IPS DF 4.7 (cell line): ENCODE results near the gene GABRA4.

Experiments used
- DNase-seq: peaks from one replicate; pipeline ENCODE4 v3.0.0-alpha.2; 2013; ENCODE audit warnings: low spot score; ENCODE audit errors: extremely low read depth

GABRA4 gene

GRCh38 chr4:46931981-46932380 is 61.4 kb downstream of the GABRA4 start:
- DNase-seq, result peak; percentile 30

GRCh38 chr4:46930891-46931290 is 62.5 kb downstream of the GABRA4 start:
- DNase-seq, result no peak

GRCh38 chr4:46927201-46927600 is 66.2 kb downstream of the GABRA4 start:
- no peak for DNase-seq

GRCh38 chr4:46924789-46925529 is 68.4 kb downstream of the GABRA4 start:
- no peak for DNase-seq

- DNase-seq, result no peak
Observed at GRCh38 chr4:46922205-46922604, 71.2 kb downstream of the GABRA4 start.

- DNase-seq, result no peak
Observed at GRCh38 chr4:46909078-46909477, 84.3 kb downstream of the GABRA4 start, which contains the start of gene COX7B2. TSS of gene COX7B2 (minus strand) at chr4:46909245. CDS start at chr4:46735192, 174,053 bp downstream.

GRCh38 chr4:46908148-46908547 is 85.2 kb downstream of the GABRA4 start:
- no peak for DNase-seq

GRCh38 chr4:46900082-46900481 is 93.3 kb downstream of the GABRA4 start:
- no peak for DNase-seq

- DNase-seq, result no peak
Observed at GRCh38 chr4:46894826-46895225, 98.6 kb downstream of the GABRA4 start.

- no peak for DNase-seq
Observed at GRCh38 chr4:46890056-46890455, 103.3 kb downstream of the GABRA4 start.

- no peak for DNase-seq
Observed at GRCh38 chr4:46889410-46889809, 104.0 kb downstream of the GABRA4 start.

GRCh38 chr4:46886711-46887110 is 106.7 kb downstream of the GABRA4 start:
- DNase-seq, result no peak

GRCh38 chr4:46878641-46879040 is 114.7 kb downstream of the GABRA4 start:
- no peak for DNase-seq

- DNase-seq, result no peak
Observed at GRCh38 chr4:46874811-46875210, 118.6 kb downstream of the GABRA4 start.

GRCh38 chr4:46870411-46870810 is 123.0 kb downstream of the GABRA4 start:
- no peak for DNase-seq
